ENCODE measurements around the gene TAOK1.

DNA sequence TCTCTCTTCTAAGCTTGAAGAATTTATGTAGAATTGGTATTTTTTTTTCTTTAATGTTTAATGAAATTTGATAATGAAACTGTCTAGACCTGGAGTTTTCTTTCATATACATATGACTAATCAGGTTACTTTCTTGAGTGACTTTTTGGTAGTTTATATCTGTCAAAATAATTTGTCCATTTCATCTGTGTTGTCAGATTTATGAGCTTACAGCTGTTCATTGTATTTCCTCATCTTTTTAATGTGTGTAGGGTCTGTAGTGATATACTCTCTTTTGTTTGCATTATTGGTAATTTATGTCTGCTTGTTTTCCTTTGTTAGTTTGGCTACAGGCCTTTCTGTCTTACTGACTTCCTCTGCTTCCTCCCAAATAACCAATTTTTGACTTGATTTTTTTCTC, 55.7 kb downstream of the TAOK1 start:
- TF ChIP-seq, protein P1, sequence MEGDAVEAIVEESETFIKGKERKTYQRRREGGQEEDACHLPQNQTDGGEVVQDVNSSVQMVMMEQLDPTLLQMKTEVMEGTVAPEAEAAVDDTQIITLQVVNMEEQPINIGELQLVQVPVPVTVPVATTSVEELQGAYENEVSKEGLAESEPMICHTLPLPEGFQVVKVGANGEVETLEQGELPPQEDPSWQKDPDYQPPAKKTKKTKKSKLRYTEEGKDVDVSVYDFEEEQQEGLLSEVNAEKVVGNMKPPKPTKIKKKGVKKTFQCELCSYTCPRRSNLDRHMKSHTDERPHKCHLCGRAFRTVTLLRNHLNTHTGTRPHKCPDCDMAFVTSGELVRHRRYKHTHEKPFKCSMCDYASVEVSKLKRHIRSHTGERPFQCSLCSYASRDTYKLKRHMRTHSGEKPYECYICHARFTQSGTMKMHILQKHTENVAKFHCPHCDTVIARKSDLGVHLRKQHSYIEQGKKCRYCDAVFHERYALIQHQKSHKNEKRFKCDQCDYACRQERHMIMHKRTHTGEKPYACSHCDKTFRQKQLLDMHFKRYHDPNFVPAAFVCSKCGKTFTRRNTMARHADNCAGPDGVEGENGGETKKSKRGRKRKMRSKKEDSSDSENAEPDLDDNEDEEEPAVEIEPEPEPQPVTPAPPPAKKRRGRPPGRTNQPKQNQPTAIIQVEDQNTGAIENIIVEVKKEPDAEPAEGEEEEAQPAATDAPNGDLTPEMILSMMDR (IDR thresholded peaks at IDR 0.05) = no peak
- no peak for TF ChIP-seq POLR2A (IDR thresholded peaks at IDR 0.05)
